Measurements from ENCODE around the gene ZNF48.

ZNF48 gene

GRCh38 chr16:30395155-30395991 is at the start of gene ZNF48:
Gene ZNF48, plus strand, starts transcription at chr16:30395420. Its CDS starts 375 bp downstream, at chr16:30395795.
- peak; percentile 90 for DNase-seq

GRCh38 chr16:30346286-30346685 is 48.9 kb upstream of the ZNF48 start:
- no peak for DNase-seq

GRCh38 chr16:30348113-30348512 is 47.1 kb upstream of the ZNF48 start:
- DNase-seq: no peak

GRCh38 chr16:30348929-30349328 is 46.3 kb upstream of the ZNF48 start:
- no peak for DNase-seq

GRCh38 chr16:30349675-30350074 is 45.5 kb upstream of the ZNF48 start:
- DNase-seq: no peak

GRCh38 chr16:30350134-30350871 is 44.9 kb upstream of the ZNF48 start:
- no peak for DNase-seq

- DNase-seq: no peak
These were observed 44.2 kb upstream of the ZNF48 start for GRCh38 chr16:30351001-30351441.

GRCh38 chr16:30351586-30352419 is 43.4 kb upstream of the ZNF48 start:
- DNase-seq: peak; percentile 63

GRCh38 chr16:30352488-30353401 is 42.5 kb upstream of the ZNF48 start:
- no peak for DNase-seq

GRCh38 chr16:30353438-30354129 is 41.6 kb upstream of the ZNF48 start:
- no peak for DNase-seq

GRCh38 chr16:30354423-30355143 is 40.6 kb upstream of the ZNF48 start:
- DNase-seq: no peak

- peak; percentile 95 for DNase-seq
These were observed 39.9 kb upstream of the ZNF48 start, which contains the start of gene CD2BP2 for GRCh38 chr16:30355144-30355953. Gene CD2BP2, minus strand, starts transcription at chr16:30355308. Its CDS starts 627 bp downstream, at chr16:30354681.

GRCh38 chr16:30355954-30356308 is 39.3 kb upstream of the ZNF48 start:
- DNase-seq: no peak

- DNase-seq: no peak
These were observed 38.7 kb upstream of the ZNF48 start for GRCh38 chr16:30356401-30357084.

GRCh38 chr16:30357085-30357714 is 38.0 kb upstream of the ZNF48 start:
- DNase-seq: no peak

- DNase-seq: no peak
These were observed 37.3 kb upstream of the ZNF48 start for GRCh38 chr16:30357715-30358576.

- no peak for DNase-seq
These were observed 36.7 kb upstream of the ZNF48 start for GRCh38 chr16:30358577-30358936.
